BJ (cell line): ENCODE data around the gene MSANTD3. TPM values are rescaled to one million over a fixed set of nuclear protein-coding genes. Genes with fewer than 3 reads are reported as not detected.

Source experiments
- CTCF ChIA-PET: fragments of 350-600 bp; formaldehyde crosslinking; extraction: SDS; loops from one replicate; lab custom pipeline; 2021; ENCODE audit warnings: antibody characterized with exemption, inconsistent platforms; lab: Yijun Ruan, JAX
- POLR2A ChIA-PET: fragments of 300-600 bp; sonication (Branson Sonifier 250); formaldehyde crosslinking; extraction: SDS; loops from one replicate; lab custom pipeline; 2021; ENCODE audit warnings: antibody characterized with exemption; lab: Charles Lee
- DNase-seq: peaks from one replicate; pipeline ENCODE4 v3.0.0-alpha.2; 2011; ENCODE audit warnings: low read depth
- H3K27me3 ChIP-seq: 2 replicates; pipeline ENCODE4 v1.6.0; 2011; ENCODE audit warnings: low read length; ENCODE audit not compliant: control insufficient read depth, insufficient read depth
- H3K36me3 ChIP-seq: 2 replicates; pipeline ENCODE4 v1.5.1; 2011; ENCODE audit warnings: low read length; ENCODE audit not compliant: control insufficient read depth, insufficient read depth
- H3K4me3 ChIP-seq: 2 replicates; pipeline ENCODE4 v1.5.1; 2011; ENCODE audit warnings: low read depth, mild to moderate bottlenecking, control low read depth, low read length
- polyA plus RNA-seq: library from polyadenylated mRNA; depleted of rRNA; stranded (reverse); fragments of >200 nt; gene quantifications from 2 replicates; pipeline ENCODE4 v1.2.3, GENCODE V29; 2011
- TF ChIP-seq, protein P1 (sequence below): IDR thresholded peaks from 2 replicates; pipeline ENCODE4 v1.5.1; 2011; ENCODE audit warnings: low read depth, mild to moderate bottlenecking, control low read depth, inconsistent platforms, low read length, moderate library complexity; ENCODE audit not compliant: insufficient read depth

MSANTD3 gene
- polyA plus RNA-seq, 1 experiment, result 34.5 TPM

DNA sequence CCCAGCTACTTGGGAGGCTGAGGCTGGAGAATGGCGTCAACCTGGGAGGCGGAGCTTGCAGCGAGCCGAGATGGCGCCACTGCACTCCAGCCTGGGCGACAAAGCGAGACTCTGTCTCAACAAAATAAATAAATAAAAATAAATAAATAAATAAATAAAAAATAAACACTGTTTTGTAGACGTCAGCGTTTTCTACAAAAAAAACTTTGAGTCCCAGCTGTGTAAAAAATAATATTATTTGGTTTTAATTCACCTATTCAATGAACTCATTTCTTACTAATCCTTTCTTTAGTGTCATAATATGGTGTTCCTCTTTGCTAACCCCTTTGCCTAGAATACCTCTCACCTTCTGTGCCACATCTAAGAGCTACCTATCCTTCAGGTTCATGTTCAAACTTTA lies 30.2 kb upstream of the MSANTD3 start:
- DNase-seq, result no peak
- ChIA-PET POLR2A (no interaction called here), CTCF (no interaction called here)
- TF ChIP-seq, protein P1, sequence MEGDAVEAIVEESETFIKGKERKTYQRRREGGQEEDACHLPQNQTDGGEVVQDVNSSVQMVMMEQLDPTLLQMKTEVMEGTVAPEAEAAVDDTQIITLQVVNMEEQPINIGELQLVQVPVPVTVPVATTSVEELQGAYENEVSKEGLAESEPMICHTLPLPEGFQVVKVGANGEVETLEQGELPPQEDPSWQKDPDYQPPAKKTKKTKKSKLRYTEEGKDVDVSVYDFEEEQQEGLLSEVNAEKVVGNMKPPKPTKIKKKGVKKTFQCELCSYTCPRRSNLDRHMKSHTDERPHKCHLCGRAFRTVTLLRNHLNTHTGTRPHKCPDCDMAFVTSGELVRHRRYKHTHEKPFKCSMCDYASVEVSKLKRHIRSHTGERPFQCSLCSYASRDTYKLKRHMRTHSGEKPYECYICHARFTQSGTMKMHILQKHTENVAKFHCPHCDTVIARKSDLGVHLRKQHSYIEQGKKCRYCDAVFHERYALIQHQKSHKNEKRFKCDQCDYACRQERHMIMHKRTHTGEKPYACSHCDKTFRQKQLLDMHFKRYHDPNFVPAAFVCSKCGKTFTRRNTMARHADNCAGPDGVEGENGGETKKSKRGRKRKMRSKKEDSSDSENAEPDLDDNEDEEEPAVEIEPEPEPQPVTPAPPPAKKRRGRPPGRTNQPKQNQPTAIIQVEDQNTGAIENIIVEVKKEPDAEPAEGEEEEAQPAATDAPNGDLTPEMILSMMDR, result no peak
- no peaks in the 10 kb centered on the region for H3K36me3 ChIP-seq
- no peaks in the 10 kb centered on the region for H3K27me3 ChIP-seq
- H3K4me3 ChIP-seq, result no peak overlapping the region

DNA sequence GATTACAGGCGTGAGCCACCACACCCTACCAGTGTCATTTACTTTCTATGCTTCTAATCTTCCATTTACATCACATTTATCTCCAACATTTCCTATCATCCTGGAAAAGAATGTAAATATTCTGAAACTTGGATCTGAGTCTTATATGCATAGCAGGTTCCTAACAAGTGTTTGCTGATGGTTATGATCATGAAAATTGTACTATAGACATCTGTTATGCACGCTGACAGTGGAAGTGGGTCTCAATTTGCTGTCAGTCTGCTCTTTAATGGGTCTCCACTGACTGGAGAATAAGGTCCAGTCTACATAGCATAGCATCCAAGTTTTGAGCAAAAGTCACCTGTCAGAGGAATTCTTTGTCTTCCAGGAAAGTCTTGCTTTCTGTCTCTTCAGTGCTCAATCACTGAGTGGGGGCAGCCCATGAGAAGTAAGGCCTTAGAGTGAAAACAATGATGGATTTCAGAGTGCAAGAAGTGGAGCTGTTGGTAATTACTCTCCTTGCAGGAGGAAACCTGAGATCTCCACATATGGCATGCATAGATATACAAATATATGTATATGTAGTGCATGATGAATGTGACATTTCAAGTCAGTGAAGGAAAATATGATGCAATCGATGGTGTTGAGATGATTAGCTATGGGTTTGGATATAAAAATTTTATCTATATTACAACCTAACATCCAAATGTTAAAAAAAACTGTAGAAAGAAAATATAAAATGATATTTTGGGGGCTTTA lies 29.2 kb upstream of the MSANTD3 start:
- H3K27me3 ChIP-seq, result no peaks in the 10 kb centered on the region
- H3K36me3 ChIP-seq, result no peaks in the 10 kb centered on the region
- no peak overlapping the region for H3K4me3 ChIP-seq
- TF ChIP-seq, protein P1, result no peak
- ChIA-PET POLR2A (no interaction called here), CTCF (interaction anchor here (0.9 kb wide), 1 partner anchor 18 kb away, joined by 3 read pairs; no protein-coding TSS in a partner anchor)
- no peak for DNase-seq

DNA sequence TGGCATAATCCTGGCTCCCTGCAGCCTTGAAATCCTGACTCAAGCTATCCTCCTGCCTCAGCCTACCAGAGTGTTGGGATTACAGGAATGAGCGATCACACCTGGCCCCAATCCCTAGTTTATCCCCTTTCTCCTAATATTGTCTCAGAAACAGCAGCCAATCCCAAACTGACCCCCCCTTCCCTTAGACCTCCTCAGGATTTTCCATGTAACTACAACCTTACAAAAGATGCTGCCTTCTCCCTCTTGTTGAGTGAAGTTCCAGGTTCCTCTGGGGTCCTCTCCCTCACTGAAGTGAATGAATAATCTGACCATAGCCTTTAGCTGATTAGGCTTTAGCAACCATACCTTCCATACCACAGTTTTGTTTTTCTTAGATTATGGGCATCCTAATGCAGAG lies 25.9 kb upstream of the MSANTD3 start:
- no peaks in the 10 kb centered on the region for H3K36me3 ChIP-seq
- ChIA-PET CTCF (interaction anchor here (0.8 to 1.7 kb wide), 2 partner anchors 14 to 77 kb away, joined by 3 to 6 read pairs; no protein-coding TSS in a partner anchor), POLR2A (no interaction called here)

DNA sequence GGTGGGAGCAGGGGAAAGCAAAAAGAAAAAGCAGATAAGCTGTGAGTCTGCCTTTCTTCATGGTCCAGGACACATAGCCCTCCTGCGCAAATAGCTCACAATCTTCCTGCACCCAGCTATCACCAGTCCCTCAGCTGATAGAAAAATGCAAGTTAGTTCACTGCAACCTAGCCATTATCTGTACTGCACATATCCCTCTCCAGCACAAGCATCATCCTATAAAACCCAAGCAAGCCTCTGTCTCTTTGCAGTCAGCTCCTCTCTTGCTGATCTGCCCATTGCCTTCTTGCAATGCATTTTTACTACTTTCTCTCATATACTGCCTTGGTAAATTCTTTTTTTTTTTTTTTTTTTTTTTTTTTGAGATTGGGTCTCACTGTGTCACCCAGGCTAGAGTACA lies 20.0 kb upstream of the MSANTD3 start:
- no peaks in the 10 kb centered on the region for H3K36me3 ChIP-seq
- ChIA-PET CTCF (interaction anchor here (1.3 kb wide), 1 partner anchor 18 kb away, joined by 3 read pairs; no protein-coding TSS in a partner anchor), POLR2A (no interaction called here)
- TF ChIP-seq, protein P1, result no peak
- no peaks in the 10 kb centered on the region for H3K27me3 ChIP-seq
- DNase-seq, result no peak
- no peak overlapping the region for H3K4me3 ChIP-seq

More for the DNA sequence above, 25.9 kb upstream of the MSANTD3 start:
- DNase-seq, result no peak
- TF ChIP-seq, protein P1, result no peak
- no peaks in the 10 kb centered on the region for H3K27me3 ChIP-seq
- H3K4me3 ChIP-seq, result no peak overlapping the region

DNA sequence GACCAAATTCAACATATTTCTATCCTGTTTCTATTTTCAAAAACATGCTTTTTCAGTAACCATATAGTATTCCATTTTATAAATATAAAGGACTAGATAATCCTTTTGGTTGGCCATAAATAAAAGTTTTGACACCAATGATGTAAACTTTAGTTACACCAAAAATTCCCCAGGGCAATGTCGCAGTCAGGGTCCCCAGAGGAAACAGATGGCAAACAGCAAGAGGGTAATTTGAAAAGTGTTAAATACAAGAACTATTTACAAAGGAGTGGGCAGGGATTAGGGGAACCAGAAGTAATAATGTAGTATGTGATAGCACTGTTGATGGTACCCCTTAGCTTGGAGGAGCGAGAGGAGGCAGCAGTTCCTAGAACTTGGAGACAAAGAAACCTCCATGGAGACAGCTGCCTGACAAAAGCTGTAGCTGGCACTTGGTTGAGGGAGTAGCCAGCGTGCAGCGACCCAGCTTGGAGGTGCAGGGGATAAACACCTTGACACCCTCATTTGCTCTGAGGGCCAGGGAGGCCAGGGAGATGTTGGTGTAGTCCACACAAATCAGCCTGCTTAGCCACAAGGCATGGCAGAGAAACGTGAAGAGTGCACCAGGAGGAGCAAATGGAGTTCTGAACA lies 18.3 kb upstream of the MSANTD3 start:
- TF ChIP-seq, protein P1, result no peak
- DNase-seq, result no peak
- H3K4me3 ChIP-seq, result no peak overlapping the region
- no peaks in the 10 kb centered on the region for H3K27me3 ChIP-seq
- ChIA-PET POLR2A (no interaction called here), CTCF (interaction anchor here (0.9 to 1.4 kb wide), 2 partner anchors 9 to 13 kb away, joined by 3 read pairs; no protein-coding TSS in a partner anchor)
- no peaks in the 10 kb centered on the region for H3K36me3 ChIP-seq
